K562 (cell line): ENCODE results near the gene TRPM6. TPM values are rescaled to one million over a fixed set of nuclear protein-coding genes. Genes with fewer than 3 reads are reported as not detected.

Experiments used
- ATAC-seq: fragments of 200-7000 bp; cut with Tn5 transposase; 3 replicates; pipeline ENCODE4 v1.9.1; 2020; ENCODE audit warnings: moderate library complexity
- BruUV-seq: library from RNA; stranded (reverse); fragments of 400-500 nt; replicated peaks from 2 replicates; lab custom pipeline; 2021; lab: Mats Ljungman, UMichigan
- CTCF ChIA-PET: fragments of 300-600 bp; formaldehyde crosslinking; extraction: SDS; loops from one replicate; lab custom pipeline; 2021; ENCODE audit warnings: low intra/inter-chr PET ratio; lab: Yijun Ruan, JAX
- POLR2A ChIA-PET: fragments of 300-600, 350-650 bp; sonication (Branson Sonifier 250); formaldehyde crosslinking; extraction: SDS; loops from one replicate; lab custom pipeline; 2021; ENCODE audit warnings: antibody characterized with exemption, inconsistent platforms; lab: Yijun Ruan, JAX
- DNase-seq, 4 experiments: peaks; one replicate each; pipeline versions ENCODE4 v3.0.0 to v3.0.0-alpha.2; 2011 to 2018; ENCODE audit warnings: low spot score in 3 of 4, mixed read lengths in 3 of 4; ENCODE audit errors: extremely low read depth in 1 of 4
- FAIRE-seq: peaks from 2 replicates; lab custom pipeline; 2011; peaks lifted over from hg19 to GRCh38; lab: Jason Lieb, UNC
- H2AFZ ChIP-seq: 2 replicates; pipeline ENCODE4 v1.6.0; 2011; ENCODE audit warnings: low read depth, low read length, control low read depth, inconsistent platforms
- H3K27ac ChIP-seq: fragments of 200-600 bp; 3 replicates; pipeline ENCODE4 v1.8.0; 2011; ENCODE audit warnings: low read depth, mild to moderate bottlenecking, control low read depth, inconsistent platforms, low read length, moderate library complexity, mixed read lengths; ENCODE audit errors: extremely low read depth
- H3K27me3 ChIP-seq, 2 experiments: fragments of 300-600 bp in 1 of 2; 2 replicates in 1 of 2; 3 replicates in 1 of 2; pipeline versions ENCODE4 v1.6.0 to v1.8.0; 2011; ENCODE audit warnings: inconsistent platforms in 2 of 2, low read length in 2 of 2, mild to moderate bottlenecking in 1 of 2, mixed read lengths in 1 of 2, moderate library complexity in 1 of 2; ENCODE audit not compliant: control insufficient read depth in 2 of 2, insufficient read depth in 2 of 2
- H3K36me3 ChIP-seq: fragments of 300-600 bp; 3 replicates; pipeline ENCODE4 v1.8.0; 2011; ENCODE audit warnings: mild to moderate bottlenecking, low read length, inconsistent platforms; ENCODE audit not compliant: control insufficient read depth, insufficient read depth
- H3K4me1 ChIP-seq, 2 experiments: fragments of 200-600 bp in 1 of 2; replicated peaks in 1 of 2; 2 replicates in 1 of 2; 3 replicates in 1 of 2; pipeline versions ENCODE4 v1.5.1 to v1.8.0; 2011; ENCODE audit warnings: inconsistent platforms in 2 of 2, low read length in 2 of 2, mild to moderate bottlenecking in 1 of 2, mixed read lengths in 1 of 2, moderate library complexity in 1 of 2; ENCODE audit not compliant: control insufficient read depth in 2 of 2, insufficient read depth in 2 of 2
- H3K4me2 ChIP-seq: 2 replicates; pipeline ENCODE4 v1.6.1; 2011; ENCODE audit warnings: low read length, control low read depth, inconsistent platforms, mixed read lengths; ENCODE audit not compliant: insufficient read depth
- H3K4me3 ChIP-seq: fragments of 200-600 bp; sonication (generic), shearing (Covaris generic); 2 replicates; pipeline ENCODE4 v1.5.1; 2016; ENCODE audit warnings: control low read depth, inconsistent platforms
- H3K79me2 ChIP-seq: fragments of 200-600 bp; 3 replicates; pipeline ENCODE4 v1.8.0; 2011; ENCODE audit warnings: low read length, inconsistent platforms; ENCODE audit not compliant: control insufficient read depth, insufficient read depth
- H3K9ac ChIP-seq, 2 experiments: 2 replicates each; pipeline versions ENCODE4 v1.6.0 to v1.6.1; 2011; ENCODE audit warnings: low read depth in 2 of 2, low read length in 2 of 2, control low read depth in 1 of 2, inconsistent platforms in 1 of 2, mild to moderate bottlenecking in 1 of 2, mixed read lengths in 1 of 2; ENCODE audit not compliant: insufficient read depth in 1 of 2
- H3K9me1 ChIP-seq: one replicate; pipeline ENCODE4 v1.6.0; 2011; ENCODE audit warnings: inconsistent platforms, mild to moderate bottlenecking, low read length, moderate library complexity; ENCODE audit not compliant: control insufficient read depth, insufficient read depth
- H3K9me3 ChIP-seq: replicated peaks from 2 replicates; pipeline ENCODE4 v1.5.1; 2011; ENCODE audit warnings: low read depth, low read length, inconsistent platforms; ENCODE audit not compliant: control insufficient read depth, insufficient read depth
- H4K20me1 ChIP-seq: replicated peaks from 2 replicates; pipeline ENCODE4 v1.6.1; 2011; ENCODE audit warnings: low read length, inconsistent platforms, mixed read lengths; ENCODE audit not compliant: control insufficient read depth, insufficient read depth
- ARNT ChIP-seq, 2 experiments: fragments of 450-650 bp; IDR thresholded peaks; 2 replicates each; pipeline ENCODE4 v1.6.1; 2016; ENCODE audit warnings: mild to moderate bottlenecking in 1 of 2
- ATF2 ChIP-seq: sonication (generic); formaldehyde crosslinking; IDR thresholded peaks from 2 replicates; pipeline ENCODE4 v1.8.1; 2022; ENCODE audit warnings: missing genetic modification reagents
- CBFA2T2 ChIP-seq: fragments of 450-650 bp; conservative IDR thresholded peaks from 2 replicates; pipeline ENCODE4 v1.6.1; 2017; ENCODE audit warnings: mild to moderate bottlenecking
- CEBPG ChIP-seq, 3 experiments: fragments of 200-800 bp in 1 of 3; sonication (Bioruptor generic) in 1 of 3; sonication (generic) in 1 of 3; formaldehyde crosslinking in 1 of 3; IDR thresholded peaks in 2 of 3; conservative IDR thresholded peaks in 1 of 3; 2 replicates each; pipeline versions ENCODE4 v1.6.1 to v1.8.0; 2016 to 2022; ENCODE audit warnings: missing compliant biosample characterization in 2 of 3, missing genetic modification characterization in 2 of 3, mild to moderate bottlenecking in 1 of 3, missing genetic modification reagents in 1 of 3
- ELF1 ChIP-seq: fragments of 200-800 bp; sonication (Bioruptor generic); IDR thresholded peaks from 2 replicates; pipeline ENCODE4 v1.6.1; 2016; ENCODE audit warnings: missing genetic modification characterization, missing compliant biosample characterization
- NCOR1 ChIP-seq: fragments of 450-650 bp; IDR thresholded peaks from 2 replicates; pipeline ENCODE4 v1.6.1; 2016; ENCODE audit warnings: mild to moderate bottlenecking, moderate library complexity
- RREB1 ChIP-seq: fragments of 250-450 bp; sonication (Bioruptor Pico); IDR thresholded peaks from 2 replicates; pipeline ENCODE4 v1.4.0; 2020
- TEAD2 ChIP-seq: fragments of 450-650 bp; IDR thresholded peaks from 2 replicates; pipeline ENCODE4 v1.6.1; 2016; ENCODE audit warnings: missing genetic modification characterization, control low read depth, missing compliant biosample characterization
- ZBED1 ChIP-seq: IDR thresholded peaks from 2 replicates; pipeline ENCODE4 v1.6.1; 2014
- ZBTB1 ChIP-seq: sonication (generic); formaldehyde crosslinking; IDR thresholded peaks from 2 replicates; pipeline ENCODE4 v1.8.1; 2023; ENCODE audit warnings: missing genetic modification reagents, low read depth, mild to moderate bottlenecking, borderline replicate concordance
- ZNF696 ChIP-seq: fragments of 250-450 bp; sonication (Bioruptor Pico); conservative IDR thresholded peaks from 2 replicates; pipeline ENCODE4 v1.4.0; 2020; ENCODE audit warnings: mild to moderate bottlenecking, moderate library complexity
- WGBS: fragments of 100-300 bp; shearing (Covaris generic); methylation state at CpG from one replicate; pipeline ENCODE4 v1.1.6; 2016; ENCODE audit warnings: low coverage, mixed read lengths; ENCODE audit not compliant: insufficient coverage; ENCODE audit errors: missing lambda C conversion rate; 5-methylcytosine and 5-hydroxymethylcytosine counted together
- in situ Hi-C: fragments of 300-500 bp; cut with MboI; formaldehyde crosslinking; loops from 4 replicates; pipeline ENCODE4 v1.15.0; 2018; ENCODE audit warnings: inconsistent platforms, mixed read lengths
- intact Hi-C: fragments of 100-400 bp; cut with micrococcal nuclease; formaldehyde crosslinking; loops from 2 replicates; pipeline ENCODE4 v1.14.2; 2022
- polyA plus RNA-seq, 8 experiments: library from polyadenylated mRNA; depleted of rRNA in 4 of 8; stranded (reverse) in 5 of 8; unstranded in 3 of 8; fragments of >200 nt; fragmentation: Nextera tagmentation in 2 of 8; fragmentation: Illumina TruSeq in 1 of 8; extraction: Ambion mirVana in 2 of 8; extraction: Trizol in 1 of 8; gene quantifications; 2 replicates each; pipeline versions ENCODE4 v1.2.1 to v1.2.3, GENCODE V29; 2011 to 2014; ENCODE audit warnings: inconsistent platforms in 1 of 8, missing spikeins in 1 of 8
- total RNA-seq, 7 experiments: library from RNA; depleted of rRNA in 6 of 7; stranded (reverse); fragments of >200 nt in 6 of 7; fragmentation: Illumina TruSeq in 2 of 7; extraction: Trizol in 2 of 7; gene quantifications; 2 replicates each; pipeline versions ENCODE4 v1.2.1 to v1.2.3, GENCODE V29; 2011 to 2021; ENCODE audit warnings: low replicate concordance in 1 of 7

Gene TRPM6
- total and polyA plus RNA-seq, 9 of the 15 experiments (the other 6 are each of a cell fraction or from before 2014, with no cell fraction given), result 0.03 to 0.16 (median 0.09) TPM

- TF ChIP-seq RREB1 (CRISPR knock-in tag) (no peak), ELF1 (tag) (no peak), TEAD2 (tag) (no peak), ARNT (IDR thresholded peaks at IDR 0.05) (no peak), ZBTB1 (CRISPR knock-in tag) (no peak), CBFA2T2 (no peak)
These were observed 176.4 kb downstream of the TRPM6 start (continued) for GRCh38 chr9:74711341-74711740.

GRCh38 chr9:74697535-74697934 is 190.2 kb downstream of the TRPM6 start:
- H3K4me3 ChIP-seq, result no peak overlapping the region
- H3K9me1 ChIP-seq, result no peaks in the 10 kb centered on the region
- intact Hi-C loops (no loop called here), in situ Hi-C loops (no loop called here)
- no peak overlapping the region for H3K4me2 ChIP-seq
- no peaks in the 10 kb centered on the region for H3K27me3 ChIP-seq
- no peaks in the 10 kb centered on the region for H3K4me1 ChIP-seq
- WGBS, result 0% methylated on average over 2 of the region's 2 CpGs
- ChIA-PET POLR2A (no interaction called here), CTCF (no interaction called here)
- H2AFZ ChIP-seq, result no peak overlapping the region
- no peak overlapping the region for H3K27ac ChIP-seq
- no peaks in the 10 kb centered on the region for H3K36me3 ChIP-seq
- H3K9ac ChIP-seq, result no peak overlapping the region
- H3K9me3 ChIP-seq, result no peaks in the 10 kb centered on the region
- DNase-seq (no peak), ATAC-seq (no peak), FAIRE-seq (no peak)
- no peaks in the 10 kb centered on the region for H3K79me2 ChIP-seq
- no peaks in the 10 kb centered on the region for H4K20me1 ChIP-seq
- BruUV-seq, result no TSS peak
- TF ChIP-seq NCOR1, result no peak
- TF ChIP-seq CEBPG (CRISPR knock-in tag; IDR thresholded peaks at IDR 0.05), result no peak
- TF ChIP-seq CEBPG (tag; conservative IDR thresholded peaks at IDR 0.05 in 1 of 2, IDR thresholded peaks at IDR 0.05 in 1 of 2), result no peak
- no peak for TF ChIP-seq ATF2 (CRISPR knock-in tag)
- no peak for TF ChIP-seq ZNF696
- TF ChIP-seq ZBED1, result no peak
